Measurements from ENCODE around the gene PRR23C.

Gene PRR23C

DNA sequence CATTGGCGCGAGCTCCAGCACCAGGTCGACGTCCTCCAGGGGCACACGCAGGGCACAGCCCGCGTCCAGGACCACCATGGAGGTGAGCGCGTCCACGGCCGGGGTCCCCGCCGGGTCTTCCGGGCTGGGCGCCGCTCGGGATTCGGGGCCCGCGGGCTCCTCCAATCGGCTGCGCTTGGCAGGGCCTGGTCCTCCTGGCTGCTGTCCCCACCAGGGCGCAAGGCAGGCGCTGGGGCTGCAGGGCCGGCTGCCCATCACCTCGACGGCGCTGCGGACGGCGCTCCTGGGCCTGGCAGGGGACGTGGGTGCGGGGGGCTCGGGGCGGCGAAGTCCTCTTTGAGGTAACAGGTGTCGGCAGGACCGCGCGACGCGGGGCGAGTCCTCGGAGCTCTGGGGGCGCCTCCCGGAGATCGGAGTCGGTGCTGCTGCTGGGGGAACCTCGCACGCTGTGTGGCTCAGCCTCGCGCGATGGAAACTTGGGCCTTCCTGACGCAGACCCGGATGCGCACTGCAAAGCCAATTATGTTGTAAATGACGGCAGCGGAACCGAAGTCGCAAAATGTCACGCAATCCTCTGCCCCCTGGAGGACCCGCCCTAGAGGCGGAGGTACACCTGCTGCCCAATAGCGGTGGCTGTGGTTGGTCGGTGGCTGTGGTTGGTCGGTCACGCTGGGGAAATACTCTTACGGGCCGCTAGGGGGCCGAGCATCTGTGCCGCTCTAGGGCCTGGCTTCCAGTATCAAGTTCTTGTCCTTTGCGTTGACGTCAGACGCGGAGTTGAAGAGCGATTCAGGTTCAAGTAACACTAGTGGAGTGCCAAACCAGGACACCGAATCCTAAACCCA lies at the start of gene PRR23C:
Gene PRR23C (minus strand): TSS at position 527 of the 845 bp plus-strand sequence. CDS start 272 bp downstream, at position 255.
- TF ChIP-seq, protein P1, sequence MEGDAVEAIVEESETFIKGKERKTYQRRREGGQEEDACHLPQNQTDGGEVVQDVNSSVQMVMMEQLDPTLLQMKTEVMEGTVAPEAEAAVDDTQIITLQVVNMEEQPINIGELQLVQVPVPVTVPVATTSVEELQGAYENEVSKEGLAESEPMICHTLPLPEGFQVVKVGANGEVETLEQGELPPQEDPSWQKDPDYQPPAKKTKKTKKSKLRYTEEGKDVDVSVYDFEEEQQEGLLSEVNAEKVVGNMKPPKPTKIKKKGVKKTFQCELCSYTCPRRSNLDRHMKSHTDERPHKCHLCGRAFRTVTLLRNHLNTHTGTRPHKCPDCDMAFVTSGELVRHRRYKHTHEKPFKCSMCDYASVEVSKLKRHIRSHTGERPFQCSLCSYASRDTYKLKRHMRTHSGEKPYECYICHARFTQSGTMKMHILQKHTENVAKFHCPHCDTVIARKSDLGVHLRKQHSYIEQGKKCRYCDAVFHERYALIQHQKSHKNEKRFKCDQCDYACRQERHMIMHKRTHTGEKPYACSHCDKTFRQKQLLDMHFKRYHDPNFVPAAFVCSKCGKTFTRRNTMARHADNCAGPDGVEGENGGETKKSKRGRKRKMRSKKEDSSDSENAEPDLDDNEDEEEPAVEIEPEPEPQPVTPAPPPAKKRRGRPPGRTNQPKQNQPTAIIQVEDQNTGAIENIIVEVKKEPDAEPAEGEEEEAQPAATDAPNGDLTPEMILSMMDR (IDR thresholded peaks at IDR 0.05; ENCODE audit: control extremely low read depth, extremely low read depth, low read depth, missing control alignments) = no peak
- ChIA-PET CTCF (no interaction called here), POLR2A (no interaction called here)
- DNase-seq (ENCODE audit: extremely low spot score) = no peak

DNA sequence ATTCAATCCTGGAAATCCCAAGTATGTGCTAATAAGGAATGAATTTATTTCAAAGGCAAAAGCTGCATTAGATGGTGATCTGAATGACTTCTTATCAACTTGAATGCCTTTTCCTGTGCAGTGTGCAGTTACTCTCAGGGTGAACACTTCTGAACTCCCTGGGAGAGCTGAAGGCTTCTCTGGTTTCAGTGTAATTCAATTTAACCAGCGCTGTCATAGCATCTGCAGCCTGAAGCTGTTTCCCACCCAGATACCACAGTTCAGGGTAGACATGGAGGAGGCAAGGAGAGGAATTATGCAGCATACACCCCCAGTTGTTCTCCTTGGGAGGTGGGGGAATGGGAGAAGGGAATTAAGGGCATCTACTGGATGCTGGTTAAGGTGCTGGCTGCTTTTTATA lies 49.1 kb upstream of the PRR23C start:
- no peak for DNase-seq (ENCODE audit: extremely low spot score)
- CTCF ChIA-PET = interaction anchor here (1.4 to 3.5 kb wide), 2 partner anchors 9 to 18 kb away, joined by 4 to 22 read pairs; no protein-coding TSS in a partner anchor
- TF ChIP-seq, protein P1 (IDR thresholded peaks at IDR 0.05; ENCODE audit: control extremely low read depth, extremely low read depth, low read depth, missing control alignments) = no peak
- POLR2A ChIA-PET = no interaction called here

DNA sequence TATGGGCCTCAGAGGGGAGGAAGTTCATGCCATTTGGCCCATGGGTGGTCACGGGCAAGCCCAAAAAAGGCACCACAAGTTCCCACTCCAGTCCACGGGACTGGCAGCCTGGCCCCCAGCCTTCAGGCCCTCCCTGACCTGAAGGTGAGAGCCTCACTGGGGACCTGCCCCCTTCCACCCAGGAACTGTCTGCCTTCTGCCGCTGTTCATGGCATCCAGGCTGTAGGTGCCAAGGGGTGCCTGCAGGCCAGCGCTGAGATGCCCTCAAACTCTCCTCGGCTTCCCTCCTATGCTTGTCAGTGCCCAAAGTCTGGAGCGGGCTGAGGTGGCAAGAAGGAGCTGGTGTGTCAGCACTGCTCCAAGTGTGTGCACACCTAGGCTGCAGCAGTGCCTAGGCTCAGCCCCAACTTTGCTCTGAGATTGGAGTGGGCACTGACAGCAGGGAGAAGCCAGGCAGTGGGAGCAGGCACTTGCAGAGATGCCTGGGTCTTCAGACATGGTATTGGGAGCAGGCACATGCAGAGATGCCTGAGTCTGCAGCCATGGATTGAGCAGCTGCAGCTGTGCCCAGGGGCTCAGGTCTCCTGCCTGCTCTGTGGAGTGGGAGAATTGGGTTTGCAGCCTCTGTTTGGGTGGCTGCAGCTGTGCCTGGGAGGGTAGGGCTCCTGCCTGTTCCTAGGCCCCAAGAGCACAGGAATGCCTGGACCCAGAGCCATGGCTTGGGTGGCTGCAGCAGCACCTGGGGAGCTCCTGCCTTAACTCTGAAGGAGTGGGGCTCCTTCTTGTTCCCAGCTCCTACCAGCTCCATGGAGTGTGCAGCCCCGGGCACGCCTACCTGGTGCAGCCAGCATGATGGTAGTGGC lies 44.0 kb upstream of the PRR23C start:
- TF ChIP-seq, protein P1 (IDR thresholded peaks at IDR 0.05; ENCODE audit: control extremely low read depth, extremely low read depth, low read depth, missing control alignments) = no peak
- no peak for DNase-seq (ENCODE audit: extremely low spot score)
- ChIA-PET POLR2A (no interaction called here), CTCF (interaction anchor here (0.6 to 1.2 kb wide), 2 partner anchors 23 to 50 kb away, joined by 3 to 5 read pairs; no protein-coding TSS in a partner anchor)

DNA sequence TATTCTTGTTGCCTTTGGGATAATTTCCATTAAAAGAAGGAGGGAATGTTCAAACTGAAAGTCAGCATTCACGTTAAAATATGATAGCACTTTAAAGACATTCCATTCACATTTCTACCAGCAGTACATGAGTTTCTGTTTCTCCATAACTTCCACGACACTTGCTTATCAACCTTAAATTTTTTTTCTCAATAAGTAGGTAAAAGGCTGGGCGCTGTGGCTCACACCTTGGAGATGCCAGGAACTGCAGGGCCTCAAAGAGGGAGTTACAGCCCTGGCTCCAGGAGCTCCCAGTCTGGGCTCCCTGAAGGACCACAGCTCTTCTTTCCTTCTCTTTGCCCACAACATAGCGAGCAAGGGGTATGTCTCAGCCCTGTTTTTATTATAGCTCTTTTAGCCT lies 42.9 kb upstream of the PRR23C start:
- TF ChIP-seq, protein P1 (IDR thresholded peaks at IDR 0.05; ENCODE audit: control extremely low read depth, extremely low read depth, low read depth, missing control alignments) = no peak
- ChIA-PET POLR2A (no interaction called here), CTCF (interaction anchor here (1.2 kb wide), 1 partner anchor 25 kb away, joined by 5 read pairs; no protein-coding TSS in a partner anchor)
- DNase-seq (ENCODE audit: extremely low spot score) = no peak

DNA sequence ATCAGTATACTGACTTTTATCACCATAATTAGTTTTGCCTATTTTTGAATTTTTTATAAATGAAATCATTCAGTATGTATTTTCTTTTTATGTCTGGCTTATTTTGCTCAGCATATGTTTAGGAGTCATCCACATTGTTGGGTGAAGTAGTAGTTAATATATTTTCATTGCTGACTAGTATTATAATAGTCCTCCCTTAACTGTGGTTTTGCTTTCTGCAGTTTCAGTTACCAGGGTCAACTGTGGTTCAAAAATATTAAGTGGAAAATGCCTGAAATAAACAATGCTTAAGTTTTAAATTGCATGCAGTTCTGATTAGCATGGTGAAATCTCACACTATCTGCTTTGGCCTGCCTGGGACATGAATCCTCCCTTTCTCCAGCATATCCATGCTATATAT lies 39.5 kb upstream of the PRR23C start:
- CTCF ChIA-PET = no interaction called here
- TF ChIP-seq, protein P1 (IDR thresholded peaks at IDR 0.05; ENCODE audit: control extremely low read depth, extremely low read depth, low read depth, missing control alignments) = no peak
- POLR2A ChIA-PET = no interaction called here
- DNase-seq (ENCODE audit: extremely low spot score) = no peak

DNA sequence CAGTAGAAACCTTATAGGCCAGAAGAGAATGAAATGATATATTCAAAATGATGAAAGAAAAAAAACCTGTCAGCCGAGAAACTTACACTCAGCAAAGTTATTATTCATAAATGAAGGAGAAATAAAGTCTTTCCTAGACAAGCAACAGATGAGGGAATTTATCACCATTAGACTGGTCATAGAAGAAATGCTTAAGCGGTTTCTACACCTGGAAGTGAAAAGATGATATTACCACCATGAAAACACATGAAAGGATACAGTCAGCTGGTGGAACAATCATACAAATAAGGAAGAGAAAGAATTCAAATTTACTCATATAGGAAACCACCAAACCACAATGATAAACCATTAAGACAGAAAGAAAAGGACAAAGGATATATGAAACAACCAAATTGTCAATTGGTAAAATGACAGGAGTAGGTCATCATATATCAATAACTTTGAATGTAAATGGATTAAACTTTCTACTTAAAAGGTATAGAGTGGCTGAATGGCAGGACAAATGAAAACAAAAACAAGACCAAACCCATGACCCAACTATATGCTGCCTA lies 29.9 kb upstream of the PRR23C start:
- ChIA-PET CTCF (no interaction called here), POLR2A (no interaction called here)
- DNase-seq (ENCODE audit: extremely low spot score) = no peak
- TF ChIP-seq, protein P1 (IDR thresholded peaks at IDR 0.05; ENCODE audit: control extremely low read depth, extremely low read depth, low read depth, missing control alignments) = no peak

All from GM10248 (cell line).